Fibroblast of the aortic adventitia (primary cell): ENCODE measurements around the gene MMP12. TPM values are rescaled to one million over a fixed set of nuclear protein-coding genes. Genes with fewer than 3 reads are reported as not detected.

Experiments used
- DNase-seq: peaks from one replicate; pipeline ENCODE4 v3.0.0-alpha.2; 2010; ENCODE audit warnings: low read depth
- H3K4me3 ChIP-seq: 2 replicates; pipeline ENCODE4 v1.5.1; 2011; ENCODE audit warnings: low read depth, mild to moderate bottlenecking, control low read depth, low read length, moderate library complexity
- CTCF ChIP-seq: IDR thresholded peaks from 2 replicates; pipeline ENCODE4 v1.5.1; 2011; ENCODE audit warnings: mild to moderate bottlenecking, low read length, control low read depth, inconsistent platforms; ENCODE audit not compliant: insufficient read depth
- total RNA-seq: library from RNA; depleted of rRNA; stranded (reverse); fragments of >200 nt; gene quantifications from 2 replicates; pipeline ENCODE4 v1.2.3, GENCODE V29; 2012; ENCODE audit warnings: low replicate concordance

Gene MMP12
- total RNA-seq, 1 donor, result not detected

GRCh38 chr11:102837646-102838045 is 37.1 kb downstream of the MMP12 start:
- no peak overlapping the region for H3K4me3 ChIP-seq
- TF ChIP-seq CTCF, result no peak
- DNase-seq, result no peak

- no peak overlapping the region for H3K4me3 ChIP-seq
- TF ChIP-seq CTCF, result no peak
- peak; percentile 65 for DNase-seq
Observed at GRCh38 chr11:102837156-102837555, 37.6 kb downstream of the MMP12 start.

GRCh38 chr11:102836290-102836875 is 38.4 kb downstream of the MMP12 start:
- no peak overlapping the region for H3K4me3 ChIP-seq
- no peak for TF ChIP-seq CTCF
- peak; percentile 90 for DNase-seq

GRCh38 chr11:102833731-102834130 is 41.1 kb downstream of the MMP12 start:
- no peak overlapping the region for H3K4me3 ChIP-seq
- DNase-seq, result no peak
- no peak for TF ChIP-seq CTCF

- no peak for DNase-seq
- TF ChIP-seq CTCF, result no peak
- no peak overlapping the region for H3K4me3 ChIP-seq
Observed at GRCh38 chr11:102832612-102833011, 42.2 kb downstream of the MMP12 start.

GRCh38 chr11:102831489-102832440 is 43.0 kb downstream of the MMP12 start:
- peak; percentile 62 for TF ChIP-seq CTCF
- peak; percentile 55 for DNase-seq
- H3K4me3 ChIP-seq, result peak overlapping the region; percentile 41
